ENCODE data around the gene TSPAN11.

TSPAN11 gene

GRCh38 chr12:30909349-30910037 lies 17.1 kb upstream of the TSPAN11 start:
- Histone ChIP-seq H3K9me2 (replicated peaks; ENCODE audit: low read depth, low read length) (no peaks in the 10 kb centered on the region), H4K20me1 (ENCODE audit: insufficient read depth, low read length, poor library complexity, severe bottlenecking) (no peaks in the 10 kb centered on the region), H3K4me1 (ENCODE audit: insufficient read depth, low read length, poor library complexity, severe bottlenecking) (no peaks in the 10 kb centered on the region), H2AFZ (ENCODE audit: low read length) (no peak overlapping the region), H3K79me2 (ENCODE audit: insufficient read depth, low read length) (no peaks in the 10 kb centered on the region), H3K4me2 (ENCODE audit: low read depth, low read length, poor library complexity, severe bottlenecking) (no peak overlapping the region), H3K36me3 (ENCODE audit: insufficient read depth, low read length) (no peaks in the 10 kb centered on the region), H3K9me3 (ENCODE audit: insufficient read depth, low read depth, low read length) (no peaks in the 10 kb centered on the region), H3K27me3 (ENCODE audit: insufficient read depth, low read length, poor library complexity, severe bottlenecking) (no peaks in the 10 kb centered on the region), H3K9ac (ENCODE audit: low read depth, low read length, poor library complexity, severe bottlenecking) (no peak overlapping the region), H3K4me3 (ENCODE audit: low read length, poor library complexity, severe bottlenecking) (no peak overlapping the region), H3F3A (ENCODE audit: low read depth) (no peaks in the 10 kb centered on the region)
- TF ChIP-seq CTCF (conservative IDR thresholded peaks at IDR 0.05; ENCODE audit: low read length) (no peak), EZH2phosphoT487 (IDR thresholded peaks at IDR 0.05; ENCODE audit: borderline replicate concordance) (no peak)

- no peaks in the 10 kb centered on the region for H3K79me2 ChIP-seq (ENCODE audit: insufficient read depth, low read length)
- H3K4me2 ChIP-seq (ENCODE audit: low read depth, low read length, poor library complexity, severe bottlenecking) = no peak overlapping the region
Measured at GRCh38 chr12:30910038-30910350, 16.6 kb upstream of the TSPAN11 start.

DNA sequence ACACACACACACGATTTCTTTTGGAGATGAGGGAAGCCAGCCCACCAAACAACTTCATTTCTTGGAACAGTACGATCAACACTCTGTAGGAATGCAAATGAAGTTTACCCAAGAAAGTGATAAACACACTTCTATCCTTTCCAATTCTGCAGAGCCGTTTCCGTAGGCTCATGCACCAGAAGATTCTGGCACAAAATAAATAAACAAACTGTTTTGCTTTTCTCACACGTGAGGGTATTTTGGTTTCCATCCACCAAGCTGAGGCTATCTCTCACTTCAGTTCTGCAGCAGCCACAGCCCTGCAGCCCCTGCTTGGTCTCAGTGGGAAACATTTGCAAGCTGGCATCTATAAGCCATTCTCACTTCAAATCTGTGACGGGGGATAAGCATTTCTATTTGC lies 15.3 kb upstream of the TSPAN11 start:
- H2AFZ ChIP-seq (ENCODE audit: low read length) = no peak overlapping the region
- H3K4me1 ChIP-seq (ENCODE audit: insufficient read depth, low read length, poor library complexity, severe bottlenecking) = no peaks in the 10 kb centered on the region
- H3K4me2 ChIP-seq (ENCODE audit: low read depth, low read length, poor library complexity, severe bottlenecking) = no peak overlapping the region
- H3K4me3 ChIP-seq (ENCODE audit: low read length, poor library complexity, severe bottlenecking) = no peak overlapping the region
- H4K20me1 ChIP-seq (ENCODE audit: insufficient read depth, low read length, poor library complexity, severe bottlenecking) = no peaks in the 10 kb centered on the region
- H3K36me3 ChIP-seq (ENCODE audit: insufficient read depth, low read length) = no peaks in the 10 kb centered on the region
- no peak overlapping the region for H3K9ac ChIP-seq (ENCODE audit: low read depth, low read length, poor library complexity, severe bottlenecking)
- no peaks in the 10 kb centered on the region for H3F3A ChIP-seq (ENCODE audit: low read depth)
- no peaks in the 10 kb centered on the region for H3K9me2 ChIP-seq (replicated peaks; ENCODE audit: low read depth, low read length)
- no peaks in the 10 kb centered on the region for H3K79me2 ChIP-seq (ENCODE audit: insufficient read depth, low read length)
- no peaks in the 10 kb centered on the region for H3K9me3 ChIP-seq (ENCODE audit: insufficient read depth, low read depth, low read length)
- TF ChIP-seq EZH2phosphoT487 (IDR thresholded peaks at IDR 0.05; ENCODE audit: borderline replicate concordance) (no peak), CTCF (conservative IDR thresholded peaks at IDR 0.05; ENCODE audit: low read length) (no peak)
- H3K27me3 ChIP-seq (ENCODE audit: insufficient read depth, low read length, poor library complexity, severe bottlenecking) = no peaks in the 10 kb centered on the region

More at GRCh38 chr12:30910038-30910350, 16.6 kb upstream of the TSPAN11 start:
- H2AFZ ChIP-seq (ENCODE audit: low read length) = no peak overlapping the region
- H3K27me3 ChIP-seq (ENCODE audit: insufficient read depth, low read length, poor library complexity, severe bottlenecking) = no peaks in the 10 kb centered on the region
- H3K9me2 ChIP-seq (replicated peaks; ENCODE audit: low read depth, low read length) = no peaks in the 10 kb centered on the region
- no peaks in the 10 kb centered on the region for H4K20me1 ChIP-seq (ENCODE audit: insufficient read depth, low read length, poor library complexity, severe bottlenecking)
- H3F3A ChIP-seq (ENCODE audit: low read depth) = no peaks in the 10 kb centered on the region
- no peaks in the 10 kb centered on the region for H3K9me3 ChIP-seq (ENCODE audit: insufficient read depth, low read depth, low read length)
- H3K4me3 ChIP-seq (ENCODE audit: low read length, poor library complexity, severe bottlenecking) = no peak overlapping the region
- TF ChIP-seq CTCF (conservative IDR thresholded peaks at IDR 0.05; ENCODE audit: low read length) = no peak
- H3K9ac ChIP-seq (ENCODE audit: low read depth, low read length, poor library complexity, severe bottlenecking) = no peak overlapping the region
- no peaks in the 10 kb centered on the region for H3K36me3 ChIP-seq (ENCODE audit: insufficient read depth, low read length)
- no peaks in the 10 kb centered on the region for H3K4me1 ChIP-seq (ENCODE audit: insufficient read depth, low read length, poor library complexity, severe bottlenecking)
